HL-60/S4 (cell line): ENCODE data around the gene DPH1.

Experiments used
- in situ Hi-C: fragments of 300-500 bp; cut with MboI; formaldehyde crosslinking; loops from 2 replicates; pipeline ENCODE4 v1.14.3; 2022; ENCODE audit warnings: low sequenced_read_pairs

The DPH1 gene

DNA sequence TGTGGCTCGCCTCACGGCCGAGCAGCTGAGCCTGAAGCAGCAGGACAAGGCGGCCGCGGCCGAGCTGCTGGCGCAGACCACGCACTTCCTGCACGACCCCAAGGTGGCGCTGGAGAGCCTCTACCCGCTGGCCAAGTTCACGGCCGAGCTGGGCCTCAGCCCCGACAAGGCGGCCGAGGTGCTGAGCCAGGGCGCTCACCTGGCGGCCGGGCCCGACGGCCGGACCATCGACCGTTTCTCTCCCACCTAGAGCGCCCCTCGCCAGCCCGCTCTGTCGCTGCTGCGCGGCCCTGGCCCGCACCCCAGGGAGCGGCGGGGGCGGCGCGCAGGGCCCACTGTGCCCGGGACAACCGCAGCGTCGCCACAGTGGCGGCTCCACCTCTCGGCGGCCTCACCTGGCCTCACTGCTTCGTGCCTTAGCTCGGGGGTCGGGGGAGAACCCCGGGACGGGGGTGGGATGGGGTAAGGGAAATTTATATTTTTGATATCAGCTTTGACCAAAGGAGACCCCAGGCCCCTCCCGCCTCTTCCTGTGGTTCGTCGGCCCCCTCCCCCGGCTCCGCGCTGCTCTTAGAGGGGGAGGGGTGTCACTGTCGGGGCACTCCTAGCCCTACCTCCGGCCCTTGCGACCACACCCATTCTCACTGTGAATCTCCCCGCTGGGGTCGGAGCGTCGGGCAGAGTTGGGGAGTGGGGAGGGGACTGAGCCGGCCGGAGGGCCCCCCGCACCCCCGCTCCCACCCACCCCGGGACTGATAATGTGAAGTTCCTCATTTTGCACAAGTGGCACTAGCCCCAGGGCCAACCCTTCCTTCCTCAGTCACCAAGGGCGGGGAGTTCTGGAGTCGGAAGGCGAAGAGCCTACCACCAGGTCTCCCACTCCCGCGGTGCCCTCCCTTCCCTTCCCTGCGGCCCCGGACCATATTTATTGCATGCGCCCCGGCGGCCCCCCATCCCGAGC, 28.9 kb downstream of the DPH1 start:
- in situ Hi-C loops, result no loop called here

DNA sequence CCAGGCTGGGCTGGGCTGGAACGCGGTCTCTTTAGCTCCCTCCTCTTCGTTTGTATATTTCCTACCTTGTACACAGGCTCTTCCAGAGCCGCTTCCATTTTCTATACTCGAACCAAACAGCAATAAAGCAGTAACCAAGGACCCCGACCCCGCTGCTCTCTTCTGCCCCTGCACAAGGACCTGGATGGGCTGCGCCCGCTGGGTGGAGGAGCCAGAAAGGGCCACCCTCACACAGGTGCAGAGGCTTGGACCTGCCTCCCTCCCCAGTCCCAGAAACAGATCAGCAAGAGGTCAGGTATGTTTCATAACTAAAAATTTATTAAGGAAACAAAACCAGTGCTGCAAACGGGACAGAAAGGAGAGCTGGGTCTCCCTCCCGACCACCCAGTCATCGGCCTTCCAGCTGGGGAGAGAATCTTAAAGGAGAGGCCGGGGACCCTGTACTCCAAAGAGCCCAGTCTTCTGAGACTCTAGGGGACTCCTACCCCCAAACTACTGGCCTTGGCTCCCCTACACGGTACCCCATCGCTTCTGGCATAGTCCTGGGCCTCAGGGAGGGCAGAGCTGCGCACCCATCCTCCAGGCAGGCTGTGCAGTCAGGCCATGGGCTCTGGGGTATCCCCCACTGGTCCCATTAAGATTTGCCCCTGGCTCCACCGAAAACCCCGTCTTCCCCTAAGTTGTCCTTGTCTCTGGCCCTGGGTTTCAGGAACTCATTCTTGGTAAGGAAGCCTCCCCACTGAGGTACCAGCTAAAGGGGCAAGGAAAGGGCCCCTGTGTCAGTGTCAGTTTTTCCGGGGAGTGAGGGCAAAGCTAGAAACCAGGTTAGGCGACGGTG, 29.8 kb downstream of the DPH1 start:
- in situ Hi-C loops, result no loop called here

DNA sequence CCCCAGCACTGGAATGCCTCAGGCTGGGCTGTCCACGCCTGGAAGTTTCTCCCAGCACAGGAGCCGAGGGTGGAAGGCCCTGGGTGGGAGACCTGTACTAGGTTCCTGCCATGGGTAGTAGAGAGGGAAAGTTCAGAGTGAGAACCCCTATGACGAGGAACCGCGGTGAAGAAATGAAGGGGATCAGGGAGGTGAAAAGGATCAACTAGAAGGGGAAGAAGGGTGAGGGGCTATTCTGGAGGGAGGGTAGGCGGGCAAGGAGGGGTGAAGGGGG, 30.4 kb downstream of the DPH1 start:
- in situ Hi-C loops, result no loop called here

DNA sequence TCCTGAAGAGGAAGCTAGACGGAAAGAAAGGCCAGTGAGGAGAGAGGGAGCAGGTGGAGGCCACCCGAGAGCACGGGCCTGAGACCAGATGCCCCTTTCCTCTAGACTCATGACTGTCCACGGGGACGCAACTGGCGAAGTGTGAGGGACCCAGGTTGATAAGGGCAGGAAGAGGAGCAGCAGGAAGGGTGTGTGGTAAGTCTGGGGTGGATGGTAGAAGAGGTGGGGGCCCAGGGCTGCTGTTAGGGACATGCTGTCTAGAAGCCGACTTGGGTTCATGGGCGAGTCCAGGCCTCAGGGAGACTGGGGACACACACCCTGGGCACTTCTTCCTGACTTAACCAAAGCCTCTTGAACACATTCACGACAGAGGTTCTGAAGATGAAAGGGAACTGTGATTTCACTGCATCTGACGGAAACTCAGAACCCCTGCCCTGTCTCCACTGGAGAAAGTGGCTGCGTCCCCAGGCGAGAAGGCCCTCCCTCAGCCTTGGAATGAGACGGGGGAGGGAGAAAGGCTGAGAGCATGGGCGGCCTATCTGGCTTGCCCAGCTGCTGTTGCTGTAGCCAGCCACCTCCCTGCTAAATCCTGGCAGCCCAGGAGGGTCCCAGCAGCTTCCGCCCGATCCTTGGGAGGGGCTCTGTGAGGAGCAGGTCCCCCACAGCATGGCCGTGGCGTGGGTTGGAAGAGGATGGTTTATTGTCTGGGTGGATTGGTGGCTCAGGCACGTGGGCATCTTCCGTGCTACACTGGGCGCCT, 30.9 kb downstream of the DPH1 start:
- in situ Hi-C loops, result no loop called here

DNA sequence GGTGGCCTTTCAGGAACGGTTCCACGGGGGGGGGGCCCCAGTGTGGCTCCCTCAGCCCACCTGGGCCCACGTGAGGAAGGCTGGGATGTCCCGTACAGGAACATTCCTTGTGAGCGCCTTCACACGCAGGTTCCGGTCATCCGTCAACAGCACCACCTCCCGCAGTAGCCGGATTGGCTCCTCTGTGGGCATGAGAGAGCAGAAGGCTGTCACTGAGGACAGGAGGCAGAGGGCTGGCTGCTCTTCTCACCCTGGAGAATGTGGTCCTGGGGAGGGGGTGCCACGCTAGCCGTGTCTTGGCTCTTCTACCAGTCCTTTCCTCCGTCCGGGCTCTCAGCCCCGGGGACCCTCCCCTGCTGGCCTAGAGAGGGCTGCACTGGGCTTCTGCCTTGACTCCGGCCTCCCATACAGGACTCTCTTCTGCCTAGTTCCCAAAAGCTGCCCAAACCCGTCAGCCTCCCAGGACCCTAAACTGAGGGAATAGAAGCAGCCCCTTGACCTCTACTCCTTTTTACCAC, 31.5 kb downstream of the DPH1 start:
- in situ Hi-C loops, result no loop called here

DNA sequence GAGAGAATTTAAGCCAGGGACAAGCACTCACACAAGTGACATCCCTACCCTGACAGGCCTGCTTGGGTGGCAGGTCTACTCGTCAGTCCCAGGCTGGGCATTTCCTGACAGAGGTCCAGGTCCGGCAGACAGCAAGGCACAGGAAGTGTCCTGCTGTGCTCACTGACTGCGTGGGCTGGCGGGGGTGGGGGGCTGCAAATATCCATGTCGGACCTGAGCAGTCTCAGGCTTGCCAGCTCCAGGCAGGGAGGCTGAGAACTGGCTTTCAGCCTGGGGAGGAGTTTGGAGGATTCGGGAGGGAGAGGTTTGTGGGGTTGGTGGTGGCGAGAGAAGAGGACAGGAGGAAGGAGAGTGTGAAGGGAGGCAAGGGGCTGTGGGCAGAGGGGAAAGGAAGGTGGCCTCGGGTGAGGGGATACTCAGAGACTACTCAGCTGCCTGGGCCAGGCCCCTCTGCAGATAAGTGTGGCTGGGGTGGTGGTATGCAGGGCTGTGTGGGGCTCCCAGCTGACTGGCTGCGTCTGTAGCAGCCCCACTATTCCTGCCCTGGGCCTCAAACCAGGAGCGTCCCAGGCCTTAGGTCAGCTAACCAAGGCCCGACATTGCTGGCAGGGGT, 32.7 kb downstream of the DPH1 start:
- in situ Hi-C loops, result no loop called here

DNA sequence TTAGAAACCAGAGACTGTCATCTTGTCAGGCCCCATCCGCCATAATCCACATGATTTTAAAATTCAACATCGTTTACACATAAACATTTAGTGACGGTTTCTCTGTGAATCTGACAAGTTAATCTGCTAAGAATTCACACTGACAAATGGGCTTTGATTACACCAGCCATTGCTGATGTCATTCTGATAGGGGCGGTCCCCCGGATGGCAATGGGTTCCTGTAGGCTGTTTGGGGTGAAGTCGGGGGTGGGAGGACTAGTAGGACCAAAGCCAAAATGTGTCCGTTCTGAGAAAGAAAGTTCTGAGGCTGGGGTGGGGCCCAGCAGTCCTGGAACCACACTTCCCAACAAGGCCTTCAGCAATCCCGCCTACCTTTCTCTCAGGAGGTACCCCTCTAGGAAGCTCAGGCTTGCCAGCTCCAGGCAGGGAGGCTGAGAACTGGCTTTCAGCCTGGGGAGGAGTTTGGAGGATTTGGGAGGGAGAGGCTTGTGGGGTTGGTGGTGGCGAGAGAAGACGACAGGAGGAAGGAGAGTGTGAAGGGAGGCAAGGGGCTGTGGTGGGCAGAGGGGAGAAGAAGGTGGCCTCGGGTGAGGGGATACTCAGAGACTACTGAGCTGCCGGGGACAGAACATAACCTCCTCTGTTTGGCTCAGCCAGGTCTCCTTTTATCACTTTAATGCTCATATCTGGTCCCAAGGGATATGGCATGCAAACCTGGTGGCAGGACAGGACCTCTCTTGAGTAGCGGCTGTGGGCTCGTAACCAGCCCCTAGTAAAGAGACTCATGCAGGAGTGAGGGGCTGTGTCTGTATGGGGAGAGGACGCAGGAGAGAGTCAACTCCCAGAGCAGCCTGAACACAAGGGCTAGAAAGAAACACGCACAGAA, 33.6 kb downstream of the DPH1 start:
- in situ Hi-C loops, result no loop called here

DNA sequence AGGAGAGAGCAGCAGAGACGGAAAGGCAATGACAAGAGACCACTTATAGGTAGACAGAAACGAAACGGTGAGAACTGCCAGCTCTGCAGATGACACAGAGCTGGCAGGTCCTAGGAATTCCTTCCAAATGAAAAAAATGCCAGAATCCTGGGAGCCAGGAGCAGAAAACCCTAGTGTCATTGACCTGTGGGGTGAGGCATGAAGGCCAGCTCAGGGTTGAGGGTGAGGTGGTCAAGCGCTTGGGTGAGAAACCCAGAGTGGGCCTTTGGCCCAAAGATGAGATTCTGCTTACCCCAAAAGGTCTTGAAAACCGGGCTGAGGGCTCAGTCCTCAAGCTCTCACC, 34.2 kb downstream of the DPH1 start:
- in situ Hi-C loops, result no loop called here

DNA sequence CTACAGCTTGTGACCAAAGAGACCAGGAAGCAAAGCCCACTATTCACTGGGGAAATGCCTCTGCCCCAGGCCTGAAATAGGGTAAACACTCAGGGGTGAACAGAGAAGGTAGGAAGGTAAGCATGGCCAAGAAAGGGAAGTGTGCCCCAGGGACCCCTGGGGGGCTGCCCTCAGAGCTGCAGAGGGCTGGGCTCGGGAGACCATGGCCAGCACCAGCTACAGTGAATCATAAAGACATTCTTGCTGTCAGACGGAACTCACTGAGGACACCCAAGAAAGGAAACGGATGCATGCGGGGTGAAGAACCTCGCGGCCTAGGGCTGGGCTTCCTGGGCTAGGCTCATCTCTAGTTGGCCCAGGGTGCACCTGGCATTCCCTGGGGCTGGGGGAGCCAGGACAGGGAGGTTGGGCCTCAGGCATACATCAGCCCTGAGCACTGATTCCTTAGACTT, 34.6 kb downstream of the DPH1 start:
- in situ Hi-C loops, result no loop called here

DNA sequence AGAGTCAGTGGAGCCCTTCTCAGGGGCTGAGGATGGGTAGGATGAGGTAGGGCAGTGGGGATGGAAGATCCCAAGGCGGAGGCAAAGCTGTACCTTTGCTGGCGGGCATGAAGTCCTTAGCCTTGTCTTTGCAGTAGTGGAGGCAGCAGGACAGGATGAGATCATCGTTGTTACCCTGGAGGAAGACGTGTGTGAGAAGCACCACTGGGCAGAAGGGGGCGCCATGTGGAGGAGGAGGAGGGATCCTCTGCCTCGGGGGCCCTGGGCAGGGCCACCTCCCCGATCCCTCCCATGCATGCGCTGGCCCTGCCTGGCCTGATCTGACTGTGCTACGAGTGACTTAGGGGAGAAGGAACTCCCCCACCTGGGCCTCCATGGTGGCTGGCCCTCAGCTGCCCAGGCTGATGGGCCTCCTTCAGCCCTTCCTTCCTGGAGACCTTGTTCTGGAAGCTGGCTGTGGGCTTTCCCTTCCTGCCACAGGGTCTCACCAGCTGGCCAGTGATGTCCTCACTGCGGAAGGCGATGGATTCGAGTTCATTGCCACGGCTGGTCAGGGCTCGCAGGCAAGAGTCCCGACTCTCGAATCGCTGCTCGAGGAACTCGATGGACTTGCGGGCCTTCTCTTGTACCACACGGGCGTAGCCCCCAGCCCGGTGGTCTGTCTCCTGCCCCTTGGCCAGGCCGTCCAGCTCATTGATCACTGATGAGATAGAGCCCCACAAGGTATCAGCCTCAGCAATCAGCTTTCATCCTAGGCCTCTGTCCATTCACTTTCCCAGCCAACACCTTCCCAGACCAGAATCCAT, 35.2 kb downstream of the DPH1 start:
- in situ Hi-C loops, result no loop called here

DNA sequence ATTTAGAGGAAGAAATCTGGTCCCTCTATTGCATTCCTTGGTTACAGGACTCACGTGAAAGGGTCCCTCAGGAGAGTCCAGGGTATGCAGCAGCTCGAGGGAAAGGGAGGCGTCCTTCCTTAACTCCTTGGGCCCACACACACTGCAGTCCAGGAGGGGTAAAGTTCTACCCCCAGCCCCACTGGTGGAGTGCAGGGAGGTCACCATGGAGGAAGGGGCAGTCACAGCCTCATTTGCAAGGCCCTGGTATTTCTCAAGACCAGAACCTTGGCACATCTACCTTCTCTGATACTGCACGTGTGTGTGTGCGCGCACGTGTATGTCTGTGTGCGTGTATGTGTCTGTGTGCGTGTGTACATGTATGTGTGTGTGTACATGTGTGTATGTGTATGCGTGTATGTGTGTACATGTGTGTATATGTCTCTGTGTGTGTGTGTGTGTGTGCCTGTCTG, 36.0 kb downstream of the DPH1 start:
- in situ Hi-C loops, result no loop called here

DNA sequence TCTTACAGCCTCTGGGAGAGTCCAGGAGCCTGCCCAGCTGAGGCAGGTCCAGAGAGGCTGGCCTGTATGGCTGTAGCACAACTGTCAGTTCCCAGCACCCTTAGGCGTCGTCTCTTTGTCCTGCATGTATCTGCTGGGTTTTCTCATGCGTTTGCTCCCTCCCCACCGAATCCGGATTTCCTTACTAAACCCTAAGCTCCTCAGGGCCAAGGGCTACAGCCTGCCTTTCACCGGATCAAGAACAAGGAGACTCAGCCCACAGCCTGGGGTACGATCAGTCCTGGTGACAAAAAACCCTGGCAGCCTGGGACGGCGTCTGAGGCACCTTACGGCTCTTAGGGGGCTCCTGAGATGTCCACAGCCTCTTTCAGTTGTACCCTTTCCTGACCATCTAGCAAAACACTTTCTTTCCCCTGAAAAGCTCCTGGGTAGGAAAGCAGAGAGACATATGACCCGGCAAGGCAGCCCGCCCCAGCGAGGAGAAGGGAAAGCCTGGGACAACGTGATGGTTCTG, 37.2 kb downstream of the DPH1 start:
- in situ Hi-C loops, result no loop called here

DNA sequence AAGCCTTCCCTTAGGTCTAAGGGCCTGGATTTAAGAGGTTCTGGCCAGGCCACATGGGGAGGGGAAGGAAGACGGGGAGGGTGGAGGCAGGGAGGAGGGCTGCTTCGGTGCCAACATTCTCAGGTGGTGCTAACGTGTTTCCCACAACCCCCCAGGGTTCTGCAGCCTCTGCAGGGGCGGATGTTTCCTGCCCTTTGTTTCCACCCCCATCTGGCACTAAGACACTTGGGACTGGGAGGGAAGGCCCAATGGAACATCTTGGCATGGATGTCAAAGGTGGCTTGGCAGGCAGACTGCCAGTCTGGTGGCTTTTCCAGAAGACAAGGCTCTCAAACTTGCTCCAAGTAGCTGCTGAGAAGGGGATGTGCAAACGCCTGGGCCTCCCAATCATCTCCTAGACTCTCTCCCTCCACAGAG, 37.7 kb downstream of the DPH1 start:
- in situ Hi-C loops, result no loop called here

DNA sequence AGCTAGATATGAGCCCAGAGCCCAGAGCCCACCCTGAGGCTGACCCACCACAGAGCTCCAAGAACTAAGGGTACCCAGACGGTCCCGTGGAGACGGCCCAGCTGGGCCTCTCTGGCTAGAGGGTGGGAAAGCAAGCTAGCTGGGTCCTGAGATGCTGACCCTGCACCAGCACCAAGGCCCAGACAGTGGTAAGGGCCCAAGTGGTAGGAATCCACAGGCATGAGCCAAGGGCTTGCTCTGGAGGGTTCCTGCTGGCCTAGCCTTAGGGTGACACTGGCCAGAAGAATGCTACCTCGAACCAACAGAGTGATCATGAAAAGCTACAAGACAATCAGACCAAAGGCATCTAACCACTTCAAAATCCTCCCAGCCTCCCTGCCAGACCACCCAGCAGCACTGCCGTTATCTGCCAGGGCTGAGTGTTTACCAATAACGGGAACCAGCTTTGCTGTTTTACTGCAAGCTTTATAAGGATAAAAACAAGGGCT, 38.1 kb downstream of the DPH1 start:
- in situ Hi-C loops, result no loop called here

DNA sequence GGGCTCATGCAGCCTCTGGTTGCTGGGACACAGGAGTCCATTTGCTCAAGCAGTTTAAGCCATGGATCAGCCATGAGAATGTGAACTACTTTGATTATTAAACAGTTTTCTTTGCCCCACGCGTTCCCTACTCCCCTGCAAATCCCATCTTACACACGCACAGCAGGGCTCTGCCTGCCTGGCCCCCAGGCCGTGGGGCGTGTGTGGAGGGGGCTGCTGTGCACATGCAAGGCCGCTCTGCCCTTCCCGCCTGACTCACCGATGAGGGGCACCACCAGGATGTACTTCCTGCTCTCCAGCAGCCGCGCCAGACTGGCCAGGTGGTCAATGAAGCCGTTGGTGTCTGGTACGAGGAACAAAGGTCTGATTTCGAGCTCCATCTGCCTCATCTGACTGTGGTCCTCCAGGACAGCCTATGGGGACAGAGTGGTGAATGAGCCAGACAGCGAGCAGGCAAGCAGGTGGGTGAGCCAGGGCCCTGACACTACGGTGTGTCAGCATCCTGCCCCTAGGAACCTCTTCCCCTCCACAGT, 38.6 kb downstream of the DPH1 start:
- in situ Hi-C loops, result no loop called here

DNA sequence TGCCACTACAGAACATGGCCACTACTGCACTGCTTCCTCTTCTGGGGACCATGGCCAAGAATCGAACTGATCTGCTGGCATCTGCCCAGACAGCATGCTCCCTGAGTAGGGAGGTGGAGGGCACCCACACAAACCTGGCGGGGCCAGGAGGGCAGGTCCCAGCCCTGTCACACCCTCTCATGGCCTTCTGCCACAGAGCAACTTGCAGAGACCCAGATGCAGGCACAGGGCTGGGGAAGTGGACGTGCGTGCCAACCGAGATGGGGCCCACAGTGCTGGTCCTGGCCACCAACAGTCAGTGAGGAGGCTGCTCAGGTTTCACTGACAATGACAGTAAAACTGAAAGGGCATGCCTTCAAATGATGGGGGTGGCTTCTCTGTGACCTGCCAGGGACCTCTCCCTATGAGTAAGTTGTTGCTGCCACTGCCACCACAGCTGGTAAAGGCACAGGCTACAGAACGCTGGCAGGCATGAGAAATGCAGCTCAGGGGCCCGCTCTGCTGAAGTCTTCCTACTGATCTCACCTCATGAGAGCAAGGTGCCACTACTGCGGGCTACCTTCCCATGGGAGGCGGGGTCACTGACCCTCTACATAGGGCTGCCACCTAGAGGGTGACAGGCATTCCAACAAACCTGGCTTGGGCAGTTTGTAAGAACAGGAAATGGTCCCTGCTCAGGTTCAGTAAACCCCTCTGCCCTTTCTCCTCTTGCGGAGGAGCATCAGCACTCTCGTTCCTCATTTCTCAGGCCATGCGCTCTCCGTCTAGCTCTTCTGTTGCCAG, 40.5 kb downstream of the DPH1 start:
- in situ Hi-C loops, result no loop called here

DNA sequence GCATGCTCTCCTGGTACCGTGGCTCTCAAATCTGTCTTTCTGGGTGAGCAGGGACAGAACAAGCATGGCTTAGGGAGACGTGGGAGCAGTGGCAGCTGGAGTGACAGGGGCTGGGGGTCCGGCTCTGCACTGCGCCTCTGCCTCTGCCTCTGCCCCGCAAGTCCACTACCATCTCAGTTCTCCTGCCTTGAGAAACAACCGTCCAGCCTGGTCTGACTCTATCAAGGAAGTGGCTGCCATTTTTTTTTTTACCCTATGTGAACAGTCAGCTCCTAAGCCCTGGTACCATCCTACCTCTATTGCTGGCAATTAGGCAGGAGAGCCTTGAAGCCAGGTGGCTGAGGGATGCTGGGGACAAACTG, 41.1 kb downstream of the DPH1 start:
- in situ Hi-C loops, result no loop called here
